Astrocyte of the cerebellum (primary cell): ENCODE measurements around the gene TRIM8.

Experiments
- DNase-seq: peaks from one replicate; pipeline ENCODE4 v3.0.0-alpha.2; 2011; ENCODE audit warnings: low read depth
- H3K4me3 ChIP-seq: 2 replicates; pipeline ENCODE4 v1.5.1; 2011; ENCODE audit warnings: mild to moderate bottlenecking, low read depth, low read length, moderate library complexity
- in situ Hi-C: cut with HindIII; loops from 2 replicates; pipeline ENCODE4 v1.10.0; 2017; ENCODE audit warnings: low sequenced_read_pairs
- TF ChIP-seq, protein P1 (sequence below): IDR thresholded peaks from 2 replicates; pipeline ENCODE4 v1.5.1; 2012; ENCODE audit warnings: low read length, low read depth, moderate library complexity, mild to moderate bottlenecking; ENCODE audit errors: missing control alignments

Gene TRIM8

GRCh38 chr10:102619281-102619981 is 24.8 kb upstream of the TRIM8 start:
- TF ChIP-seq, protein P1, sequence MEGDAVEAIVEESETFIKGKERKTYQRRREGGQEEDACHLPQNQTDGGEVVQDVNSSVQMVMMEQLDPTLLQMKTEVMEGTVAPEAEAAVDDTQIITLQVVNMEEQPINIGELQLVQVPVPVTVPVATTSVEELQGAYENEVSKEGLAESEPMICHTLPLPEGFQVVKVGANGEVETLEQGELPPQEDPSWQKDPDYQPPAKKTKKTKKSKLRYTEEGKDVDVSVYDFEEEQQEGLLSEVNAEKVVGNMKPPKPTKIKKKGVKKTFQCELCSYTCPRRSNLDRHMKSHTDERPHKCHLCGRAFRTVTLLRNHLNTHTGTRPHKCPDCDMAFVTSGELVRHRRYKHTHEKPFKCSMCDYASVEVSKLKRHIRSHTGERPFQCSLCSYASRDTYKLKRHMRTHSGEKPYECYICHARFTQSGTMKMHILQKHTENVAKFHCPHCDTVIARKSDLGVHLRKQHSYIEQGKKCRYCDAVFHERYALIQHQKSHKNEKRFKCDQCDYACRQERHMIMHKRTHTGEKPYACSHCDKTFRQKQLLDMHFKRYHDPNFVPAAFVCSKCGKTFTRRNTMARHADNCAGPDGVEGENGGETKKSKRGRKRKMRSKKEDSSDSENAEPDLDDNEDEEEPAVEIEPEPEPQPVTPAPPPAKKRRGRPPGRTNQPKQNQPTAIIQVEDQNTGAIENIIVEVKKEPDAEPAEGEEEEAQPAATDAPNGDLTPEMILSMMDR = no peak
- no peak overlapping the region for H3K4me3 ChIP-seq
- in situ Hi-C loops = no loop called here
- no peak for DNase-seq

DNA sequence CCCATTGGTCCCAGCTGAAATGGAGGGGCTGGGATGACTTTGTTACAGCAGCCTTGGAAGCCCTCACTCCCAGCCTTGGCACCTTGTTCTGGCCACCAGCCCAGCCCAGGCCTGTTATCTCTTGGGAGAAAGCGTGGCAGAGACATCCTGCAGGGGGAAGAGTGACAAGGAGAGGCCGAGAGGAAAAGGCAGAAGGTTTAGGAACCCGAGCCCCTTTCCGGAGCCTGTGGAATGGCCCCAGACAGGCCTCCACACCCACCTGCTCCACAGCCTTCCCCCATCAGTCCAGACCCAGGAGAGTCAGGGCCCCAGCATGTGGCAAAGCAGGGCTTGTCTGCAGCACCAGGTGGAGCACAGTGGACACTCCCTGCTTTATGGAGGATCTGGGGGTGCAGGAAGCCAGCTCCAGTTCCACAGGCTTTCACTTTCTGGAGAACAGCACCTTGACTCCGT is 24.1 kb upstream of the TRIM8 start:
- in situ Hi-C loops = no loop called here
- TF ChIP-seq, protein P1 = no peak
- H3K4me3 ChIP-seq = no peak overlapping the region
- no peak for DNase-seq

- in situ Hi-C loops = no loop called here
- TF ChIP-seq, protein P1 = no peak
- no peak overlapping the region for H3K4me3 ChIP-seq
- DNase-seq = no peak
Observed at GRCh38 chr10:102620591-102621442, 23.5 kb upstream of the TRIM8 start.

- no peak overlapping the region for H3K4me3 ChIP-seq
- DNase-seq = no peak
- in situ Hi-C loops = no loop called here
Observed at GRCh38 chr10:102621443-102622325, 22.6 kb upstream of the TRIM8 start.

GRCh38 chr10:102624094-102624493 is 20.2 kb upstream of the TRIM8 start:
- DNase-seq = no peak
- TF ChIP-seq, protein P1 = no peak
- in situ Hi-C loops = no loop called here
- no peak overlapping the region for H3K4me3 ChIP-seq

More at GRCh38 chr10:102621443-102622325, 22.6 kb upstream of the TRIM8 start:
- TF ChIP-seq, protein P1 = no peak
